Fibroblast of pulmonary artery (primary cell): ENCODE results near the gene BPIFA1.
A peak's percentile ranks its signal among the peaks of the same experiment; 100 is the strongest.

Experiments
- DNase-seq: peaks from one replicate; pipeline ENCODE4 v3.0.0-alpha.2; 2010; ENCODE audit warnings: low read depth
- H3K4me3 ChIP-seq: replicated peaks from 2 replicates; pipeline ENCODE4 v1.5.1; 2011; ENCODE audit warnings: low read depth, mild to moderate bottlenecking, control low read depth, low read length, moderate library complexity
- TF ChIP-seq, protein P1 (sequence below): IDR thresholded peaks from 2 replicates; pipeline ENCODE4 v1.5.1; 2011; ENCODE audit warnings: mild to moderate bottlenecking, control low read depth, low read length, inconsistent platforms; ENCODE audit errors: missing control alignments

Gene BPIFA1

GRCh38 chr20:33262658-33263065 is 26.9 kb downstream of the BPIFA1 start:
- TF ChIP-seq, protein P1, sequence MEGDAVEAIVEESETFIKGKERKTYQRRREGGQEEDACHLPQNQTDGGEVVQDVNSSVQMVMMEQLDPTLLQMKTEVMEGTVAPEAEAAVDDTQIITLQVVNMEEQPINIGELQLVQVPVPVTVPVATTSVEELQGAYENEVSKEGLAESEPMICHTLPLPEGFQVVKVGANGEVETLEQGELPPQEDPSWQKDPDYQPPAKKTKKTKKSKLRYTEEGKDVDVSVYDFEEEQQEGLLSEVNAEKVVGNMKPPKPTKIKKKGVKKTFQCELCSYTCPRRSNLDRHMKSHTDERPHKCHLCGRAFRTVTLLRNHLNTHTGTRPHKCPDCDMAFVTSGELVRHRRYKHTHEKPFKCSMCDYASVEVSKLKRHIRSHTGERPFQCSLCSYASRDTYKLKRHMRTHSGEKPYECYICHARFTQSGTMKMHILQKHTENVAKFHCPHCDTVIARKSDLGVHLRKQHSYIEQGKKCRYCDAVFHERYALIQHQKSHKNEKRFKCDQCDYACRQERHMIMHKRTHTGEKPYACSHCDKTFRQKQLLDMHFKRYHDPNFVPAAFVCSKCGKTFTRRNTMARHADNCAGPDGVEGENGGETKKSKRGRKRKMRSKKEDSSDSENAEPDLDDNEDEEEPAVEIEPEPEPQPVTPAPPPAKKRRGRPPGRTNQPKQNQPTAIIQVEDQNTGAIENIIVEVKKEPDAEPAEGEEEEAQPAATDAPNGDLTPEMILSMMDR = peak; percentile 74
- H3K4me3 ChIP-seq = no peak overlapping the region
- DNase-seq = peak; percentile 65

GRCh38 chr20:33263784-33264183 is 28.0 kb downstream of the BPIFA1 start:
- TF ChIP-seq, protein P1 = no peak
- no peak overlapping the region for H3K4me3 ChIP-seq

DNA sequence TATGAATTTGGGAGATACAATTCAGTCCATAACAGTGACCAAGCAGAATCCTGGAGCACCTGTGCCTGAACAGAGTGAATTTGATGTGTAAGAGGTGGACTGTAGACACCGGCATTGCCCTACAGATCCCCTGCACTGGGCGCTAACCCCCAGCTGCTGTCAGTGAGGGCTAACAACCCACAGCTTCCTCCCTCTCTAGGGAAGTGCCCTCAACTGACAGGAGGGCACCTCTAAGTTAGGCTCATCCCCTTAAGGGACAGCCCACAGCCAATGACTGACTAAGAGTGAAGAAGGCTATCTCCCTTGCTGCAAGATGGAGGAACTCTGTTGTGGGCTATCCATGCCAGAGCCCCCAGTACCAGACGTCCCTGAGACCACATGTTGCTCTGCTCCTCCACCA is 31.9 kb downstream of the BPIFA1 start:
- no peak overlapping the region for H3K4me3 ChIP-seq
- TF ChIP-seq, protein P1 = no peak
- no peak for DNase-seq

More at GRCh38 chr20:33263784-33264183, 28.0 kb downstream of the BPIFA1 start:
- no peak for DNase-seq

DNA sequence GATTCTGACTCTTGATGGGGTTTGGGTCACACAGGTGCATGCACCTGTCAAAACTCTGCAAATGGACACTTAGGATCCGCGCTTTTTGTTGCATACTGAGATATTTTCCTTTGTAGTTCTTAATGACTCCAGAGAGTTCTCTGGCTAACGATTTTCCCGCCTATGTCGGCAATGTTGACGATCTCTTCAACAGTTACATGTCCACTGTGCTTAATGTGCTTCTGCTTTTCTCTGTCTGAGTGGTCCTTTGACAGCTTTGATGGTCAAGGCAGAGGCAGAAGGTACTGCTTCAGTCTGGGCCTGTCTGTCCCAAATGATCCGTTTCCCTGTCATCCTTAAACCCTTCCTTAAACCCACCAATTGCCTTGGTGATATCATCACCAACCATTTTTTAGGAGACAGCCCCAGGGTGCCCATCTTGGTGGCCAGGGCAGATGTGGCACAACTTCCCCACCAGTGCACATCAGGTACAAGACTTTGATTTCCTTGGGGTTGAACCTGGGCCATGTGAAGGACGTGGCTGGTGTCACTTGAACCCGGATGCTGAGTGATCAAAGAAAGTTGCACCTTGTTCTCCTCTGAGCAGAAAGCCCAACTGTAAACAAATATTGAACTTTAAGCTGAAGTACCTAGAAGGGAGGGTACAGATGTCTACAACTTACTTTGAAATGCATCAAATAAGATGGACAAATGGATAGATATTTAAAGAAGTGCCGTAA is 36.5 kb downstream of the BPIFA1 start:
- no peak for DNase-seq
- H3K4me3 ChIP-seq = no peak overlapping the region
- TF ChIP-seq, protein P1 = no peak

GRCh38 chr20:33273117-33273851 is 37.5 kb downstream of the BPIFA1 start:
- H3K4me3 ChIP-seq = no peak overlapping the region
- TF ChIP-seq, protein P1 = no peak
- DNase-seq = no peak

DNA sequence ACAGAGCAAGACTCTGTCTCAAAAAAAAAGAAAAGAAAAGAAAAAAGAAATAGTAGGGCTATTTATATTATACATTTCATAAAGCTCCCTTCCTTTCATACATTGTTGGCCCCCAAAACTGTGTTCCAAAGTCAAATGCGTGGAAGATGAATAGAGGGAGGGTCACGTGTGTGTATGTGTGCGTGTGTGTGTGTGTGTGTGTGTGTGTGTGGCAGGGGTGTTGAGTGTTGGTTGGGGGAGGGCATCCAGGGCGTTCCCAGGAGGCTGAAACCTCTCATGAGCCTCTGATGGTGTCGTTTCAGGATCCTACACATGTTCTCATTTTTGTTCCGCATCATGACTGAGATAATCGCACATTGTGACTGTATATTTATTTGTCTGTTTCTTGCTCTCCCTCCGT is 39.4 kb downstream of the BPIFA1 start:
- TF ChIP-seq, protein P1 = no peak
- H3K4me3 ChIP-seq = no peak overlapping the region
- DNase-seq = no peak

DNA sequence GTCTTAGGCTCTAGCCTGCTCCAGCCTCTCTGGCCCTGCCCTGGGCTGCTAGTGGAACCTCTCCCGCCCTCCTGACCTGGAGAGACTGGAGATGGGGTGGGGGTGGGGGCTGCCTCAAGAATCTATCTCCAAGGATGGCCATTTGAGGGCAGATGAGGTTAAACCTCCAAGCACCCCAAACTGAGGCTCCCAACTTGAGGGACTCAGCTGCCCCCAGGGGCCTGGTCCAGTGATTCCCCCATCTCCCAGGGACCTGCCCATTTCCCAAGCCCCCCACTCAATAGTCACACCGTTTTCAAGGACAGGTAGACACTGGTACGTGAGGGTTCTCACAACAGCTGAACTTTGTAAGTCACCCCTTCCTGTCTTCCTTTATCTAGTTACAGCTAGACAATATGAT is 40.1 kb downstream of the BPIFA1 start:
- H3K4me3 ChIP-seq = no peak overlapping the region
- no peak for DNase-seq
- TF ChIP-seq, protein P1 = no peak
